ENCODE results near the gene PPP1R11.

Gene PPP1R11

DNA sequence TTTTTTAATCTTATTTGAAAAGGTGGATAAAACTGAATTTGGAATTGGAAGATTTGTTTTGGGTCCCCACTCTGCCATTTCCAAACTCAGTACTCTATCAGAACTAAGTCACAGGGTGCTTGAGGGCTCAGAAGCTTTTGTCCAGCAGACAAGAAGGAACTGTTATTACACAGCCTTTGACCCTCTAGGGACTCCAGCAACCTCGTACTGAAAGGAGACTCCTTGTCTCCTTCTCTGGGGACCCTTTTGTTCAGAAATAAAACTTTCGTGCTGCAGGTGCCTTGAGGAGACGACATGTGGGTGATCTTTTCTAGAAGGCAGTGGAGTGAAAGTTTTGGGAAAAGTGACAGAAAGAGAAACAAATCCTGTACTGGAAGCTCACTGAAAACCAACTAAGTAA is 13.3 kb upstream of the PPP1R11 start:
- Histone ChIP-seq H3K4me3 (ENCODE audit: low read length) (no peak overlapping the region), H3K36me3 (replicated peaks; ENCODE audit: low read depth, low read length) (no peaks in the 10 kb centered on the region), H2AFZ (ENCODE audit: low read depth, low read length) (no peak overlapping the region), H3K4me1 (ENCODE audit: low read length) (no peaks in the 10 kb centered on the region), H4K20me1 (ENCODE audit: insufficient read depth, low read length) (no peaks in the 10 kb centered on the region), H3K79me2 (ENCODE audit: low read length) (no peaks in the 10 kb centered on the region), H3K4me2 (ENCODE audit: low read length) (no peak overlapping the region), H3K27ac (ENCODE audit: low read length) (no peak overlapping the region), H3K9ac (ENCODE audit: low read length) (no peak overlapping the region), H3K27me3 (ENCODE audit: low read depth, low read length) (no peaks in the 10 kb centered on the region), H3K9me3 (ENCODE audit: insufficient read depth, low read length) (no peaks in the 10 kb centered on the region)
- TF ChIP-seq, protein P1, sequence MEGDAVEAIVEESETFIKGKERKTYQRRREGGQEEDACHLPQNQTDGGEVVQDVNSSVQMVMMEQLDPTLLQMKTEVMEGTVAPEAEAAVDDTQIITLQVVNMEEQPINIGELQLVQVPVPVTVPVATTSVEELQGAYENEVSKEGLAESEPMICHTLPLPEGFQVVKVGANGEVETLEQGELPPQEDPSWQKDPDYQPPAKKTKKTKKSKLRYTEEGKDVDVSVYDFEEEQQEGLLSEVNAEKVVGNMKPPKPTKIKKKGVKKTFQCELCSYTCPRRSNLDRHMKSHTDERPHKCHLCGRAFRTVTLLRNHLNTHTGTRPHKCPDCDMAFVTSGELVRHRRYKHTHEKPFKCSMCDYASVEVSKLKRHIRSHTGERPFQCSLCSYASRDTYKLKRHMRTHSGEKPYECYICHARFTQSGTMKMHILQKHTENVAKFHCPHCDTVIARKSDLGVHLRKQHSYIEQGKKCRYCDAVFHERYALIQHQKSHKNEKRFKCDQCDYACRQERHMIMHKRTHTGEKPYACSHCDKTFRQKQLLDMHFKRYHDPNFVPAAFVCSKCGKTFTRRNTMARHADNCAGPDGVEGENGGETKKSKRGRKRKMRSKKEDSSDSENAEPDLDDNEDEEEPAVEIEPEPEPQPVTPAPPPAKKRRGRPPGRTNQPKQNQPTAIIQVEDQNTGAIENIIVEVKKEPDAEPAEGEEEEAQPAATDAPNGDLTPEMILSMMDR (IDR thresholded peaks at IDR 0.05; ENCODE audit: low read depth, low read length), result no peak
- TF ChIP-seq EZH2phosphoT487 (IDR thresholded peaks at IDR 0.05; ENCODE audit: low read depth), result no peak

- no peak for TF ChIP-seq EZH2phosphoT487 (IDR thresholded peaks at IDR 0.05; ENCODE audit: low read depth)
- TF ChIP-seq, protein P1 (IDR thresholded peaks at IDR 0.05; ENCODE audit: low read depth, low read length), result no peak
- H3K27ac ChIP-seq (ENCODE audit: low read length), result no peak overlapping the region
- no peaks in the 10 kb centered on the region for H3K9me3 ChIP-seq (ENCODE audit: insufficient read depth, low read length)
Measured at GRCh38 chr6:30055513-30055912, 11.5 kb upstream of the PPP1R11 start.

GRCh38 chr6:30060606-30061091 is 6.3 kb upstream of the PPP1R11 start:
- no peak for TF ChIP-seq EZH2phosphoT487 (IDR thresholded peaks at IDR 0.05; ENCODE audit: low read depth)
- TF ChIP-seq, protein P1 (IDR thresholded peaks at IDR 0.05; ENCODE audit: low read depth, low read length), result no peak
- peaks cover 10% of the 10 kb centered on the region for H3K4me1 ChIP-seq (ENCODE audit: low read length)
- H3K79me2 ChIP-seq (ENCODE audit: low read length), result peaks cover 24% of the 10 kb centered on the region

More at GRCh38 chr6:30055513-30055912, 11.5 kb upstream of the PPP1R11 start:
- H4K20me1 ChIP-seq (ENCODE audit: insufficient read depth, low read length), result no peaks in the 10 kb centered on the region
- no peak overlapping the region for H3K4me3 ChIP-seq (ENCODE audit: low read length)
- peaks cover 8% of the 10 kb centered on the region for H3K79me2 ChIP-seq (ENCODE audit: low read length)
- H3K9ac ChIP-seq (ENCODE audit: low read length), result no peak overlapping the region
- H3K36me3 ChIP-seq (replicated peaks; ENCODE audit: low read depth, low read length), result no peaks in the 10 kb centered on the region
- no peak overlapping the region for H2AFZ ChIP-seq (ENCODE audit: low read depth, low read length)
- H3K4me1 ChIP-seq (ENCODE audit: low read length), result peaks cover 6% of the 10 kb centered on the region
- H3K4me2 ChIP-seq (ENCODE audit: low read length), result no peak overlapping the region
- H3K27me3 ChIP-seq (ENCODE audit: low read depth, low read length), result no peaks in the 10 kb centered on the region

DNA sequence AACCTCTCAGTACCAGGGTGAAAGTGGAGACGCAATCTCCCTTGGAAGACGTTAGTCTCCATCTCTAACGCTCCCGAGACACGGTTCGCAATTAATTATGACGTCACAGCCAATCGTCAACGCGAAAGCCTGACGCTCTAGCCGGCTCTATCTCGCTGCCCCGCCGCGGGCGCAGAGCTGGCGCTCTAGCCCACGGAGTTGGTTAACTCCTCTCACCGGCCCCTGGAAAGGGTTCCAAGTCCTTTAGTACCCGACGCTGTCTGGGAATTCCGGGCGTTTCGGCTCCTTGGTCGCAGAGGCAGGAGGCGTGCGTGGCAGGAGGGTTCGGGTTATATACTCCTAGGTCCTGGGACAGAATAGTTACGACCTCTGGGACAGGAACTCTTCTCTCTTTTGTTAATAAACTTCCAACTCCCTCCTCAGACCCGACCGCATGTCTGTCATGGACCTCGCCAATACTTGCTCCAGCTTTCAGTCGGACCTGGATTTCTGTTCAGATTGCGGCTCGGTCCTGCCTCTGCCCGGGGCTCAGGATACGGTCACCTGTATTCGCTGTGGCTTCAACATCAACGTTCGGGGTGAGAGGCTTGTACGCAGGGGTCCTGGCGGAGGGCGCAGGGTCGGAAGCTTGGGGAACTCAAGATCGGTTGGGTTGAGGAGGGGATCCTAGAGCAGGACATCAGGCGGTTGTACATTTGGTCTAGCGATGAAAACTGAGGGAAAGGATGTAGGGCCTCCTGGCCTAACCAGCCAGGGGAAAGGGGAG is 5.7 kb upstream of the PPP1R11 start, which contains the start of gene POLR1H:
POLR1H (plus strand) TSS at position 174 of the 766 bp plus-strand sequence; CDS start at position 434, 260 bp downstream.
- Histone ChIP-seq H3K9me3 (ENCODE audit: insufficient read depth, low read length) (no peaks in the 10 kb centered on the region), H3K4me3 (ENCODE audit: low read length) (peak within 1 kb of the TSS; percentile 99), H3K36me3 (replicated peaks; ENCODE audit: low read depth, low read length) (peaks cover 8% of the 10 kb centered on the region), H3K79me2 (ENCODE audit: low read length) (peaks cover 24% of the 10 kb centered on the region), H4K20me1 (ENCODE audit: insufficient read depth, low read length) (no peaks in the 10 kb centered on the region), H3K9ac (ENCODE audit: low read length) (peak within 1 kb of the TSS; percentile 92), H2AFZ (ENCODE audit: low read depth, low read length) (peak within 1 kb of the TSS; percentile 98), H3K27me3 (ENCODE audit: low read depth, low read length) (no peaks in the 10 kb centered on the region), H3K27ac (ENCODE audit: low read length) (peak within 1 kb of the TSS; percentile 50), H3K4me1 (ENCODE audit: low read length) (peaks cover 15% of the 10 kb centered on the region), H3K4me2 (ENCODE audit: low read length) (peak within 1 kb of the TSS; percentile 86)
- TF ChIP-seq, protein P1 (IDR thresholded peaks at IDR 0.05; ENCODE audit: low read depth, low read length), result no peak
- TF ChIP-seq EZH2phosphoT487 (IDR thresholded peaks at IDR 0.05; ENCODE audit: low read depth), result no peak

More at GRCh38 chr6:30060606-30061091, 6.3 kb upstream of the PPP1R11 start:
- Histone ChIP-seq H2AFZ (ENCODE audit: low read depth, low read length) (peak overlapping the region; percentile 98), H3K9me3 (ENCODE audit: insufficient read depth, low read length) (no peaks in the 10 kb centered on the region), H3K36me3 (replicated peaks; ENCODE audit: low read depth, low read length) (peaks cover 8% of the 10 kb centered on the region), H3K27me3 (ENCODE audit: low read depth, low read length) (no peaks in the 10 kb centered on the region), H3K4me3 (ENCODE audit: low read length) (peak overlapping the region; percentile 99), H3K27ac (ENCODE audit: low read length) (peak overlapping the region; percentile 50), H3K9ac (ENCODE audit: low read length) (peak overlapping the region; percentile 92), H3K4me2 (ENCODE audit: low read length) (peak overlapping the region; percentile 84), H4K20me1 (ENCODE audit: insufficient read depth, low read length) (no peaks in the 10 kb centered on the region)

Data from OCI-LY3 (cell line).